HK-2 (cell line): ENCODE results near the gene OS9.

Source experiments
- DNase-seq: peaks from one replicate; pipeline ENCODE4 v3.0.0-alpha.2; 2018; ENCODE audit not compliant: unreplicated experiment

The OS9 gene

GRCh38 chr12:57735952-57736740 lies 42.2 kb downstream of the OS9 start:
- peak; percentile 59 for DNase-seq

- DNase-seq, result no peak
These were observed 43.0 kb downstream of the OS9 start for GRCh38 chr12:57736741-57737466.

GRCh38 chr12:57737467-57738460 lies 43.8 kb downstream of the OS9 start:
- DNase-seq, result no peak

- DNase-seq, result no peak
These were observed 44.8 kb downstream of the OS9 start, which contains the start of gene AGAP2 for GRCh38 chr12:57738661-57739237. Gene AGAP2 (minus strand): TSS chr12:57738742. CDS start chr12:57738246, 496 bp downstream.

- no peak for DNase-seq
These were observed 45.5 kb downstream of the OS9 start for GRCh38 chr12:57739387-57739786.

- DNase-seq, result no peak
These were observed 46.1 kb downstream of the OS9 start for GRCh38 chr12:57739914-57740538.

GRCh38 chr12:57740656-57741412 lies 46.9 kb downstream of the OS9 start:
- DNase-seq, result no peak

GRCh38 chr12:57741413-57741789 lies 47.5 kb downstream of the OS9 start:
- no peak for DNase-seq

GRCh38 chr12:57741844-57742738 lies 48.2 kb downstream of the OS9 start:
- no peak for DNase-seq

GRCh38 chr12:57743769-57744168 lies 49.8 kb downstream of the OS9 start:
- DNase-seq, result no peak

- peak; percentile 68 for DNase-seq
These were observed 50.4 kb downstream of the OS9 start for GRCh38 chr12:57744194-57744776.

GRCh38 chr12:57744777-57745484 lies 51.0 kb downstream of the OS9 start, which contains the start of gene TSPAN31:
Gene TSPAN31 (plus strand): TSS chr12:57745039. CDS start chr12:57745155, 116 bp downstream.
- peak; percentile 95 for DNase-seq

GRCh38 chr12:57745485-57745881 lies 51.6 kb downstream of the OS9 start:
- DNase-seq, result no peak

GRCh38 chr12:57746025-57746424 lies 52.1 kb downstream of the OS9 start:
- DNase-seq, result no peak

GRCh38 chr12:57749061-57749460 lies 55.1 kb downstream of the OS9 start:
- no peak for DNase-seq

- DNase-seq, result no peak
These were observed 56.9 kb downstream of the OS9 start for GRCh38 chr12:57750561-57751431.

- DNase-seq, result no peak
These were observed 57.5 kb downstream of the OS9 start for GRCh38 chr12:57751432-57751787.
